ENCODE data around the gene SLC13A4. TPM values are rescaled to one million over a fixed set of nuclear protein-coding genes. Genes with fewer than 3 reads are reported as not detected.

The SLC13A4 gene
- total RNA-seq, 4 donors from 2014 or later, result not detected

- Histone ChIP-seq H3K4me1 (peaks cover 53 to 76% of the 10 kb centered on the region in 2 donors), H3K4me3 (no peak overlapping the region), H3K36me3 (no peaks in the 10 kb centered on the region), H3K9me3 (no peaks in the 10 kb centered on the region), H3K27ac (peak overlapping the region; percentile 35 to 57 (median 54)), H3K27me3 (no peaks in the 10 kb centered on the region)
- in situ Hi-C loops (cut with MboI; ENCODE audit: low sequenced_read_pairs in 4 of 4) (loop anchor here in 2 of 4 donors (10.0 to 25.0 kb wide), 2 partner anchors 308 to 345 kb away; partner anchors contain the start of gene MTPN (in 1 of the 2)), intact Hi-C loops (cut with DNase I; ENCODE audit: low total_unique reads) (no loop called here)
- TF ChIP-seq CTCF (IDR thresholded peaks at IDR 0.05 in 4 of 5, conservative IDR thresholded peaks at IDR 0.05 in 1 of 5), result no peak
- TF ChIP-seq POLR2A (IDR thresholded peaks at IDR 0.05), result no peak
- DNase-seq (no peak), ATAC-seq (no peak)
Observed at GRCh38 chr7:135666846-135667245, 61.1 kb downstream of the SLC13A4 start.

DNA sequence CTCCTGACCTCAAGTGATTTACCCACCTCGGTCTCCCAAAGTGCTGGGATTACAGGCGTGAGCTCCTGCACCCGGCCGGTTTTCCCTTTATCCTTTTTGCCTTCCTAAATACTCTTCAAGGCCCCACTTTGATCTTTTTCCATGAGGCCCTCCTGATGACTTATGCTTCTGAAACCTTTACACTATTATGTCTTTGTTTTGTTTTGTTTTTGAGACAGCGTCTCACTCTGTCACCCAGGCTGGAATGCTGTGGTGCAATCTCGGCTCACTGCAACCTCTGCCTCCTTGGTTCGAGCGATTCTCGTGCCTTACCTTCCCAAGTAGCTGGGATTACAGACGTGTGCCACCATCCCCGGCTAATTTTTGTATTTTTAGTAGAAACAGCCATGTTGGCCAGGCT, 61.8 kb downstream of the SLC13A4 start:
- no peak for ATAC-seq
- Histone ChIP-seq H3K4me3 (no peak overlapping the region), H3K4me1 (peaks cover 52 to 74% of the 10 kb centered on the region in 2 donors), H3K9me3 (no peaks in the 10 kb centered on the region), H3K27ac (peak overlapping the region; percentile 36 to 57 (median 54)), H3K36me3 (no peaks in the 10 kb centered on the region), H3K27me3 (no peaks in the 10 kb centered on the region)
- intact Hi-C loops (cut with DNase I; ENCODE audit: low total_unique reads), result no loop called here
- no peak for TF ChIP-seq POLR2A (IDR thresholded peaks at IDR 0.05)
- TF ChIP-seq CTCF (IDR thresholded peaks at IDR 0.05 in 4 of 5, conservative IDR thresholded peaks at IDR 0.05 in 1 of 5), result no peak
- DNase-seq, result no peak
- in situ Hi-C loops (cut with MboI; ENCODE audit: low sequenced_read_pairs in 4 of 4), result loop anchor here in 2 of 4 donors (10.0 to 25.0 kb wide), 2 partner anchors 309 to 346 kb away; partner anchors contain the start of gene MTPN (in 1 of the 2)

DNA sequence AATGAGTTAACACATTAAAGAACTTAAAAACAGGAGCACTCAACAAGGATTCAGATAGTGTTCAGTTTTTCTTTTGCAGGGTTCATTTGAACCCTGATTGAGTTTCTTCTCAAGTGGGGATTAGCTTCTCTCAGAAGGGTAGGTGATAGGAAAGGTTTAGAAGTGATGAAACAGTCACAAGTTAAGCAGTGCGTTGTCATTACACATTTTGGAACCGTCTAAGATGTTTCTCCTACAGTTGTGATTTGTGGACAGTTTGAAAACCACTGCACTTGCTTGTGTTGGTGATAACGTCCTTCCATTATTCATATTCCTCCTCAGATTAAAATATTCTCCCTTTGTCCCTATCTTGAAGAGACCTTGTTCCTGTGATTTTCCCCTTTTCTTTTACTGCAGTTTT, 62.9 kb downstream of the SLC13A4 start:
- intact Hi-C loops (cut with DNase I; ENCODE audit: low total_unique reads) (no loop called here), in situ Hi-C loops (cut with MboI; ENCODE audit: low sequenced_read_pairs in 4 of 4) (loop anchor here in 2 of 4 donors (10.0 to 25.0 kb wide), 2 partner anchors 310 to 347 kb away; partner anchors contain the start of gene MTPN (in 1 of the 2))
- ATAC-seq (no peak), DNase-seq (no peak)
- Histone ChIP-seq H3K4me3 (no peak overlapping the region), H3K9me3 (no peaks in the 10 kb centered on the region), H3K4me1 (peaks cover 43 to 63% of the 10 kb centered on the region in 2 donors), H3K27ac (peak overlapping the region; percentile 8 to 95 (median 92)), H3K36me3 (no peaks in the 10 kb centered on the region), H3K27me3 (no peaks in the 10 kb centered on the region)
- TF ChIP-seq POLR2A (IDR thresholded peaks at IDR 0.05) (no peak), CTCF (IDR thresholded peaks at IDR 0.05 in 4 of 5, conservative IDR thresholded peaks at IDR 0.05 in 1 of 5) (no peak)

- peak overlapping the region; percentile 91 to 99 (median 94) for H3K27ac ChIP-seq
- no peaks in the 10 kb centered on the region for H3K36me3 ChIP-seq
- no peaks in the 10 kb centered on the region for H3K27me3 ChIP-seq
- intact Hi-C loops (cut with DNase I; ENCODE audit: low total_unique reads), result loop anchor here (5.0 kb wide), 3 partner anchors 152 to 1347 kb away; partner anchors contain the start of genes CNOT4 and SLC35B4
- no peaks in the 10 kb centered on the region for H3K9me3 ChIP-seq
- no peak for TF ChIP-seq POLR2A (IDR thresholded peaks at IDR 0.05)
- no peak for TF ChIP-seq CTCF (IDR thresholded peaks at IDR 0.05 in 4 of 5, conservative IDR thresholded peaks at IDR 0.05 in 1 of 5)
- ATAC-seq (no peak), DNase-seq (no peak)
- in situ Hi-C loops (cut with MboI; ENCODE audit: low sequenced_read_pairs in 4 of 4), result loop anchor here in 2 of 4 donors (10.0 to 25.0 kb wide), 2 partner anchors 311 to 348 kb away; partner anchors contain the start of gene MTPN (in 1 of the 2)
- H3K4me1 ChIP-seq, result peaks cover 35 to 54% of the 10 kb centered on the region in 2 donors
- H3K4me3 ChIP-seq, result peak overlapping the region in 1 of 4 donors; percentile 89
Observed at GRCh38 chr7:135664046-135664589, 63.9 kb downstream of the SLC13A4 start.

Measured in gastrocnemius medialis (tissue), 4 donors.